Measurements from ENCODE around the gene RAB20. TPM values are rescaled to one million over a fixed set of nuclear protein-coding genes. Genes with fewer than 3 reads are reported as not detected.
A peak's percentile ranks its signal among the peaks of the same experiment; 100 is the strongest.

RAB20 gene
- total and polyA plus RNA-seq, 9 of the 15 experiments (the other 6 are each of a cell fraction or from before 2014, with no cell fraction given) = 0.62 to 9.2 (median 5.4) TPM

DNA sequence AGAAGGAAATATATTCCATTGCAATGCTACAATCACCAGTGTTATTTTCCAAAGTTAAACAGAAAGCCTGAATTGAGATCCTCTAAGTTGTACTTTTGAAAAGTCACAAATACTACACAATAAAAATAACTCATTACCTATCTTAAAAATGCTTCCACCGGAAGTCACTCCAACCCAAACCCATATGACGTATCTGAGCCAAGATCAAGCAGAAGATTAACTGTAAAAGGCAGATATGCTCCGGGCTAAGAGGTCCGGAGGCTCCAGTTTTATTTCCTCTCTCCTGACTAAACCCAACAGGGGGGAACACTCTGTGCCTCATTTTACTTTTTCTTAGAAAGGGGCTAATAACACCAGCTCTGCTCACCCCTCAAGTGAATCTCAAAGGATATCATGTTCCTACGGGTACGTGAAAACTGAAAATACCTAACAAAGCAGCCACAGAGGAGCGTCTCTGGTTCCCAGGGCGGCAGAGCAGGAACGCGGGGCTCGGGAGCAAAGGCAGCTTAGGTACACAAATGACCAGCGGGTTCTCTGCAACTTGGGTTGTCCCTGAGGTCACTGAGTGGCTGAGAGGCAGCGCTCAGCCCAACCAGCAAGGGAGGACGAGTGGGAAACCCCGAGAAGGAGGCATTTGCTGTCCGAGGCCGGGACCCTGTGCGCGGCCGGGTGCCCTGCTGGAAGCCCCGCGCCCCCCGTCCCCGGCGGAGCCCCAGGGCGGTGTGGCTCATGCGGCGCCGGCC lies 750 bp downstream of the RAB20 start:
- CTCF ChIA-PET (ENCODE audit: low intra/inter-chr PET ratio) = no interaction called here
- no peaks in the 10 kb centered on the region for H3K9me3 ChIP-seq (replicated peaks; ENCODE audit: control insufficient read depth, insufficient read depth, low read depth, low read length)
- no peaks in the 10 kb centered on the region for H3K9me1 ChIP-seq (ENCODE audit: control insufficient read depth, insufficient read depth, low read length)
- peak; percentile 73 for ATAC-seq
- H3K27ac ChIP-seq (ENCODE audit: extremely low read depth, low read depth, low read length) = peak overlapping the region; percentile 73
- 0% methylated on average over 14 of the region's 29 CpGs for WGBS (ENCODE audit: insufficient coverage, low coverage, missing lambda C conversion rate)
- in situ Hi-C loops (cut with MboI) (no loop called here), intact Hi-C loops (cut with micrococcal nuclease) (loop anchor here (5.0 kb wide), 2 partner anchors 53 to 103 kb away; no protein-coding TSS in a partner anchor)
- DNase-seq (ENCODE audit: extremely low read depth in 1 of 4, low spot score in 3 of 4) = peak in 2 of 4 experiments; percentile 35 to 44
- peaks cover 4% of the 10 kb centered on the region; the same call in 1 of the 3 replicates for H3K36me3 ChIP-seq (ENCODE audit: control insufficient read depth, insufficient read depth, low read length)
- peak; percentile 37 for FAIRE-seq
- BruUV-seq (replicated peaks) = no TSS peak
- no peaks in the 10 kb centered on the region for H3K27me3 ChIP-seq (ENCODE audit: control insufficient read depth in 2 of 2, insufficient read depth in 2 of 2, low read length in 2 of 2)
- peak overlapping the region; percentile 86 for H2AFZ ChIP-seq (ENCODE audit: low read depth, low read length)
- H4K20me1 ChIP-seq (replicated peaks; ENCODE audit: control insufficient read depth, insufficient read depth, low read length) = no peaks in the 10 kb centered on the region
- peaks cover 19% of the 10 kb centered on the region for H3K79me2 ChIP-seq (ENCODE audit: control insufficient read depth, insufficient read depth, low read length)
- H3K4me2 ChIP-seq (ENCODE audit: insufficient read depth, low read length) = peak overlapping the region; percentile 82
- peaks cover 19 to 34% of the 10 kb centered on the region in 2 experiments; a peak in 4 of 5 replicates for H3K4me1 ChIP-seq (replicated peaks in 1 of 2; ENCODE audit: control insufficient read depth in 2 of 2, insufficient read depth in 2 of 2, low read length in 2 of 2)
- TF ChIP-seq MCM2 (IDR thresholded peaks at IDR 0.05; ENCODE audit: low read depth) (no peak), GABPA (tag; conservative IDR thresholded peaks at IDR 0.05; ENCODE audit: low read depth) (peak; percentile 71), ATF1 (CRISPR knock-in tag; IDR thresholded peaks at IDR 0.05) (no peak), ATF1 (tag; IDR thresholded peaks at IDR 0.05) (peak; percentile 36), PPARD (CRISPR knock-in tag; IDR thresholded peaks at IDR 0.05) (no peak), CTBP1 (IDR thresholded peaks at IDR 0.05; ENCODE audit: borderline replicate concordance) (peak; percentile 42; the same call in 1 of the 2 replicates), SMARCA4 (IDR thresholded peaks at IDR 0.05) (0 out of 2 replicates have a peak, but pooled peaks have one; percentile 31), ARID1B (IDR thresholded peaks at IDR 0.05) (0 out of 2 replicates have a peak, but pooled peaks have one; percentile 13), RBBP5 (IDR thresholded peaks at IDR 0.05; ENCODE audit: borderline replicate concordance, insufficient read depth, low read length, poor library complexity, severe bottlenecking) (peak; percentile 27), CREM (IDR thresholded peaks at IDR 0.05; ENCODE audit: low read depth) (peak; percentile 73; the same call in 1 of the 2 replicates), YY1 (IDR thresholded peaks at IDR 0.05; ENCODE audit: borderline replicate concordance in 1 of 3, control insufficient read depth in 1 of 3, extremely low read depth in 1 of 3, insufficient read depth in 3 of 3, insufficient read length in 1 of 3, insufficient replicate concordance in 2 of 3, low read depth in 1 of 3, low read length in 2 of 3) (no peak), GATA2 (CRISPR knock-in tag; IDR thresholded peaks at IDR 0.05) (peak; percentile 34; the same call in 1 of the 2 replicates), ZNF212 (CRISPR knock-in tag; IDR thresholded peaks at IDR 0.05) (no peak), POLR2H (tag; IDR thresholded peaks at IDR 0.05; ENCODE audit: low read depth) (peak; percentile 36; the same call in 1 of the 2 replicates), CHD1 (IDR thresholded peaks at IDR 0.05; ENCODE audit: low read length) (peak; percentile 58)
- TF ChIP-seq, protein P1, sequence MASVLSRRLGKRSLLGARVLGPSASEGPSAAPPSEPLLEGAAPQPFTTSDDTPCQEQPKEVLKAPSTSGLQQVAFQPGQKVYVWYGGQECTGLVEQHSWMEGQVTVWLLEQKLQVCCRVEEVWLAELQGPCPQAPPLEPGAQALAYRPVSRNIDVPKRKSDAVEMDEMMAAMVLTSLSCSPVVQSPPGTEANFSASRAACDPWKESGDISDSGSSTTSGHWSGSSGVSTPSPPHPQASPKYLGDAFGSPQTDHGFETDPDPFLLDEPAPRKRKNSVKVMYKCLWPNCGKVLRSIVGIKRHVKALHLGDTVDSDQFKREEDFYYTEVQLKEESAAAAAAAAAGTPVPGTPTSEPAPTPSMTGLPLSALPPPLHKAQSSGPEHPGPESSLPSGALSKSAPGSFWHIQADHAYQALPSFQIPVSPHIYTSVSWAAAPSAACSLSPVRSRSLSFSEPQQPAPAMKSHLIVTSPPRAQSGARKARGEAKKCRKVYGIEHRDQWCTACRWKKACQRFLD (CRISPR knock-in tag; IDR thresholded peaks at IDR 0.05) = peak; percentile 28; the same call in 1 of the 2 replicates
- TF ChIP-seq, protein P2, sequence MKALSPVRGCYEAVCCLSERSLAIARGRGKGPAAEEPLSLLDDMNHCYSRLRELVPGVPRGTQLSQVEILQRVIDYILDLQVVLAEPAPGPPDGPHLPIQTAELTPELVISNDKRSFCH (CRISPR knock-in tag; IDR thresholded peaks at IDR 0.05) = no peak
- TF ChIP-seq, protein P2 (tag; IDR thresholded peaks at IDR 0.05) = no peak
- H3K9ac ChIP-seq (ENCODE audit: insufficient read depth in 1 of 2, low read depth in 2 of 2, low read length in 2 of 2) = peak overlapping the region; percentile 76 to 95
- peak overlapping the region; percentile 70 for H3K4me3 ChIP-seq
- POLR2A ChIA-PET = no interaction called here
